Measurements from ENCODE around the gene HSPA6. TPM values are rescaled to one million over a fixed set of nuclear protein-coding genes. Genes with fewer than 3 reads are reported as not detected.
"Not testable (repeated sequence)": the region's sequence is repeated elsewhere in the genome, so short reads cannot be mapped to it uniquely, and the experiment has no call there.

Gene HSPA6
- total RNA-seq, 2 experiments from 2014 or later: 0.36 to 0.45 TPM

GRCh38 chr1:161563522-161563921 is 39.2 kb downstream of the HSPA6 start:
- H3K27ac Mint-ChIP-seq; H3K27me3 Mint-ChIP-seq; H3K4me3 Mint-ChIP-seq; H3K9me3 Mint-ChIP-seq; CTCF ChIA-PET; DNase-seq; POLR2A ChIA-PET; H3K36me3 Mint-ChIP-seq (ENCODE audit: low read depth); intact Hi-C loops (cut with micrococcal nuclease); ATAC-seq: not testable (repeated sequence)
- H3K4me1 Mint-ChIP-seq (ENCODE audit: low read depth): peaks cover 11% of the 10 kb centered on the region

- H3K9me3 Mint-ChIP-seq; ATAC-seq; H3K4me1 Mint-ChIP-seq (ENCODE audit: low read depth); intact Hi-C loops (cut with micrococcal nuclease); H3K36me3 Mint-ChIP-seq (ENCODE audit: low read depth); POLR2A ChIA-PET; H3K4me3 Mint-ChIP-seq; H3K27me3 Mint-ChIP-seq; H3K27ac Mint-ChIP-seq; DNase-seq: not testable (repeated sequence)
- CTCF ChIA-PET: interaction anchor here (0.8 kb wide), 1 partner anchor 172 kb away, joined by 3 read pairs; no protein-coding TSS in a partner anchor
Observed at GRCh38 chr1:161566602-161566960, 42.2 kb downstream of the HSPA6 start.

- ATAC-seq; POLR2A ChIA-PET; intact Hi-C loops (cut with micrococcal nuclease); H3K4me3 Mint-ChIP-seq; H3K27ac Mint-ChIP-seq; H3K36me3 Mint-ChIP-seq (ENCODE audit: low read depth); H3K9me3 Mint-ChIP-seq; CTCF ChIA-PET; H3K27me3 Mint-ChIP-seq; H3K4me1 Mint-ChIP-seq (ENCODE audit: low read depth); DNase-seq: not testable (repeated sequence)
Observed at GRCh38 chr1:161571703-161572102, 47.4 kb downstream of the HSPA6 start.

Other genes starting within 250 kb of the HSPA6 start
- gene MPZ, start 214.6 kb upstream of the HSPA6 start, total RNA-seq: 1 to 10 TPM; 2.8 to 3.3 TPM
- gene SDHC, start 210.2 kb upstream of the HSPA6 start, total RNA-seq: 100 to 1,000 TPM; 160 to 175 TPM
- not detected for gene CFAP126, start 156.7 kb upstream of the HSPA6 start, total RNA-seq
- not detected for gene FCGR2A, start 19.1 kb upstream of the HSPA6 start, total RNA-seq
- gene FCGR3A, start 25.3 kb downstream of the HSPA6 start, total RNA-seq: under 1 TPM; 0.27 to 0.36 TPM
- not detected for gene FCGR3B, start 106.6 kb downstream of the HSPA6 start, total RNA-seq
- gene FCGR2B, start 138.6 kb downstream of the HSPA6 start, total RNA-seq: not detected
- not detected for gene FCRLA, start 182.7 kb downstream of the HSPA6 start, total RNA-seq
- gene FCRLB, start 197.0 kb downstream of the HSPA6 start, total RNA-seq: under 1 TPM; 0.49 to 0.68 TPM
- 10 to 100 TPM; 25.3 to 25.4 TPM for gene DUSP12, start 225.2 kb downstream of the HSPA6 start, total RNA-seq
- gene ATF6, start 241.8 kb downstream of the HSPA6 start, total RNA-seq: 10 to 100 TPM; 16.9 to 17.3 TPM

Measured in activated CD8-positive, alpha-beta T cell treated with anti-CD3 and anti-CD28 coated beads for 36 hours (primary cell).